Mesendoderm (in vitro differentiated cells): ENCODE results near the gene SOHLH1.

Experiments
- DNase-seq: peaks from one replicate; pipeline ENCODE4 v3.0.0; 2013
- H2AK5ac ChIP-seq: 2 replicates; pipeline ENCODE4 v1.6.1; 2013; ENCODE audit warnings: low read length, inconsistent platforms
- H2BK120ac ChIP-seq: 2 replicates; pipeline ENCODE4 v1.6.1; 2013; ENCODE audit warnings: low read depth, mild to moderate bottlenecking, low read length, moderate library complexity, mixed read lengths
- H2BK15ac ChIP-seq: replicated peaks from 2 replicates; pipeline ENCODE4 v1.6.1; 2013; ENCODE audit warnings: low read depth, mild to moderate bottlenecking, moderate library complexity
- H2BK5ac ChIP-seq: 2 replicates; pipeline ENCODE4 v1.6.1; 2013; ENCODE audit warnings: low read length, inconsistent platforms
- H3K18ac ChIP-seq: 2 replicates; pipeline ENCODE4 v1.6.1; 2013; ENCODE audit warnings: mild to moderate bottlenecking, low read length, mixed read lengths
- H3K23ac ChIP-seq: one replicate; pipeline ENCODE4 v1.6.1; 2013; ENCODE audit warnings: low read length
- H3K27ac ChIP-seq: 2 replicates; pipeline ENCODE4 v1.5.1; 2013; ENCODE audit warnings: low read depth, mild to moderate bottlenecking, inconsistent platforms, low read length, moderate library complexity
- H3K27me3 ChIP-seq: 2 replicates; pipeline ENCODE4 v1.6.1; 2013; ENCODE audit warnings: low read length, control low read depth, mild to moderate bottlenecking, inconsistent platforms; ENCODE audit not compliant: insufficient read depth, poor library complexity
- H3K36me3 ChIP-seq: 2 replicates; pipeline ENCODE4 v1.6.1; 2013; ENCODE audit warnings: low read length, inconsistent platforms; ENCODE audit not compliant: control insufficient read depth, insufficient read depth
- H3K4ac ChIP-seq: one replicate; pipeline ENCODE4 v1.6.1; 2013; ENCODE audit warnings: low read depth, mild to moderate bottlenecking, low read length, moderate library complexity
- H3K4me1 ChIP-seq: 2 replicates; pipeline ENCODE4 v1.6.1; 2013; ENCODE audit warnings: low read depth, low read length, inconsistent platforms; ENCODE audit not compliant: control insufficient read depth
- H3K4me2 ChIP-seq: 2 replicates; pipeline ENCODE4 v1.6.1; 2013; ENCODE audit warnings: low read length
- H3K4me3 ChIP-seq: 2 replicates; pipeline ENCODE4 v1.5.1; 2013; ENCODE audit warnings: mild to moderate bottlenecking, low read length
- H3K56ac ChIP-seq: one replicate; pipeline ENCODE4 v1.6.1; 2013; ENCODE audit warnings: low read length
- H3K79me1 ChIP-seq: 2 replicates; pipeline ENCODE4 v1.6.1; 2013; ENCODE audit warnings: low read length, inconsistent platforms
- H3K79me2 ChIP-seq: 2 replicates; pipeline ENCODE4 v1.6.1; 2013; ENCODE audit warnings: mild to moderate bottlenecking, low read length; ENCODE audit not compliant: control insufficient read depth, insufficient read depth
- H3K9ac ChIP-seq: 2 replicates; pipeline ENCODE4 v1.6.1; 2013; ENCODE audit warnings: low read length, inconsistent platforms
- H4K5ac ChIP-seq: one replicate; pipeline ENCODE4 v1.6.1; 2013; ENCODE audit warnings: low read length
- H4K8ac ChIP-seq: one replicate; pipeline ENCODE4 v1.6.1; 2013; ENCODE audit warnings: low read depth, mild to moderate bottlenecking, control low read depth, low read length, moderate library complexity
- WGBS: extraction: QIAGEN DNeasy Blood & Tissue Kit; methylation state at CpG from one replicate; pipeline ENCODE4 v1.1.7; 2013; ENCODE audit warnings: low lambda C conversion rate, missing lambda C conversion rate; ENCODE audit not compliant: insufficient coverage; ENCODE audit errors: extremely low coverage; 5-methylcytosine and 5-hydroxymethylcytosine counted together

Gene SOHLH1

DNA sequence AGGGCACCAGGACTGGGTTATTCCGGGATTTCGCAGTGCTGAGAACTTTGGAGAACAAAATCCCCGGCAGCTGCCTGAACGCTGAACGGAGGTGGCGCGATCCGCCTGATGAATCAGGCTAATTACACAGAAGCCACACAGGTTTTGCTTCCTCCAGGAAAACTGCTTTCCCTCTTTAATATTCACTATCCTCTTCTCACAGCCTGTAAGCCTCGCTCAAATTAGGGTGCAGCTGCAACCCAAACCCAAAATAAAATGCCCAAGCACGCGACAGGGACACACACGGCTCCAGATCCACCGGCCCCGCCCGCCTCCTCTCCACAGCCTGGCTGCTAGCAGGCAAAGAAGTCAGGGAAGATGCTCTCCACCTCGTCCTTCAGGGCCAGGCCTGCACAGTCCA is 6.0 kb downstream of the SOHLH1 start:
- H3K27ac ChIP-seq: no peak overlapping the region
- no peak overlapping the region for H3K18ac ChIP-seq
- no peaks in the 10 kb centered on the region for H3K79me2 ChIP-seq
- H3K36me3 ChIP-seq: no peaks in the 10 kb centered on the region
- H3K4ac ChIP-seq: no peak overlapping the region
- no peaks in the 10 kb centered on the region for H3K4me1 ChIP-seq
- no peak overlapping the region for H3K23ac ChIP-seq
- H3K56ac ChIP-seq: no peak overlapping the region
- no peak overlapping the region for H3K4me3 ChIP-seq
- WGBS: no CpG with 5 or more reads among the region's 16 CpGs
- H2BK5ac ChIP-seq: no peak overlapping the region
- no peak overlapping the region for H4K8ac ChIP-seq
- no peak overlapping the region for H2AK5ac ChIP-seq
- H3K4me2 ChIP-seq: no peak overlapping the region
- no peak overlapping the region for H3K9ac ChIP-seq
- H4K5ac ChIP-seq: no peak overlapping the region
- no peaks in the 10 kb centered on the region for H3K27me3 ChIP-seq
- H3K79me1 ChIP-seq: no peaks in the 10 kb centered on the region
- no peak overlapping the region for H2BK120ac ChIP-seq
- DNase-seq: no peak
- no peak overlapping the region for H2BK15ac ChIP-seq

DNA sequence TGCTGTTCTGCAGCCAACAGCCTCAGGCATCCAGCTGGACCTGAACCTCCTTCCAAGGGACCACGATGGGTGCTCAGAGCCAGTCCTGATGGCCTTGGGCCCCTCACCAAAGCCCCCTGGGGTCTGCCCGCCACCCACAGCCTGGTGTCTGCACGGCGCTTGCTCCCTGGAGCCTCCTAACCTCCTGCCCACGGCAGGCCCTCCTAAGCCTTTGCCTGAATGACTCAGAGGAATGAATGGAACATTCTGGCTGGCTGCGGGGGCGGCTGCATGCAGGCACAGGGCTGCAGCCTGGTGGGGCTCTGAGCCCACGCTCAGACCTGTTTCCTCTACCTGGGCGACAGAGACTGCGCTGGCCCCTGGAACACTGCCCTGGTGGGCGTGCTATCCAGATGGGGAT is 6.9 kb downstream of the SOHLH1 start:
- Histone ChIP-seq H3K18ac (no peak overlapping the region), H3K9ac (no peak overlapping the region), H3K36me3 (no peaks in the 10 kb centered on the region), H3K79me2 (no peaks in the 10 kb centered on the region), H2BK15ac (no peak overlapping the region), H2BK5ac (no peak overlapping the region), H3K27ac (no peak overlapping the region), H3K79me1 (no peaks in the 10 kb centered on the region), H4K5ac (no peak overlapping the region), H3K27me3 (no peaks in the 10 kb centered on the region), H3K23ac (no peak overlapping the region), H3K4me3 (no peak overlapping the region), H2BK120ac (no peak overlapping the region), H3K4ac (no peak overlapping the region), H3K4me2 (no peak overlapping the region), H3K4me1 (no peaks in the 10 kb centered on the region), H2AK5ac (no peak overlapping the region), H4K8ac (no peak overlapping the region), H3K56ac (no peak overlapping the region)
- WGBS: no CpG with 5 or more reads among the region's 11 CpGs
- no peak for DNase-seq

DNA sequence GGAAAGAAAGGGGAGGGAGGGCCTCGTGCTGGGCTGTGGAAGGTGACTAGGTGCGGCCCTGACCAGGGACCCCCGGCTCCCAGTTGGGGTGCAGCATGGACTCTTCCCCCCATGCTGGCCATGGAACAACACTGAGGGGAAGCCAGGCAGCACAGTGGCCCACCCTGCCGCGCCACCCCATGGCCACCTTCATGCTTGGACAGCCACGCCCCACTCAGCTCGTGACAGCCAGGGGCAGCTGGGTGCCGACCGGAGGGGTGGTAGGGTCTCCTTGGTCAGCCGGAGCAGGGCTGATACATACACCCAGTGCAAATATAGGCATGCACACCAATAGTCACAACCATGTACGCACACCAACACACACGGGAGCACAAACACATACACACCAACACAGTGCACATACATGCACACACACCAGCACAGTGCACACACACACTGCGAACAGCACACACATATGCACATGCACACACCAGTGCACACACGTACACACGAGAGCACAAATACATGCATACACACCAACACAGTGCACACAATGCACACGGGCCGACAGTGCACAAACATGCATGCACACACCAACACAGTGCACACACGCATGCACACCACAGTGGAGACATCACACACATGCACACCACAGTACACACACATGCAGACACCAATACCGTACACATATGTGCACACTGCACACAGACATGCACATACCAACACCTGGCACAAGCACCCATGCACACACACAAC is 8.3 kb downstream of the SOHLH1 start:
- Histone ChIP-seq H4K5ac (no peak overlapping the region), H3K23ac (no peak overlapping the region), H3K27ac (no peak overlapping the region), H3K4me3 (no peak overlapping the region), H2BK5ac (no peak overlapping the region), H3K79me1 (no peaks in the 10 kb centered on the region), H3K4me2 (no peak overlapping the region), H2AK5ac (no peak overlapping the region), H3K79me2 (no peaks in the 10 kb centered on the region), H3K4me1 (no peaks in the 10 kb centered on the region), H2BK120ac (no peak overlapping the region), H3K9ac (no peak overlapping the region), H2BK15ac (no peak overlapping the region), H3K36me3 (no peaks in the 10 kb centered on the region), H3K4ac (no peak overlapping the region), H3K27me3 (no peaks in the 10 kb centered on the region), H4K8ac (no peak overlapping the region), H3K56ac (no peak overlapping the region), H3K18ac (no peak overlapping the region)
- WGBS: no CpG with 5 or more reads among the region's 19 CpGs
- no peak for DNase-seq

DNA sequence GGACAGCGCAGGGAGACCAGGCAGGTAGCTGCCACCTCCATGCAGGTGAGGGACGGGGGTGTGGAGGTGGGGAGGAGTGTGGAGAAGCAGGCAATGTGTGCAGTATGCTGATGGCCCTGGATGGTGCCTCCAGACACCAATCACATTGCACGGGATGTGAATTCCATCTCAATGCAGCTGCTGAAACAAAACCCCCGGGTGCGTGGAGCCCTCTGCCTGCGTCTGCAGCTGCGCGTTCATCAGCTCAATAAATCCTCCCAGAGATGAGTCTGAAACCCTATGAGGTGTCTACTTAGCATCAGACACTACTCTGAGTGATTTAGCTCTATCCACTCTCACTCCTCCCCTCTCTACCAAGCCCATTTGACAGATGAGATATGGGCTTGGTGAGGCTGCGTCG is 10.3 kb downstream of the SOHLH1 start:
- Histone ChIP-seq H3K56ac (no peak overlapping the region), H3K4me1 (no peaks in the 10 kb centered on the region), H2BK5ac (no peak overlapping the region), H3K4me2 (no peak overlapping the region), H2AK5ac (no peak overlapping the region), H4K8ac (no peak overlapping the region), H3K27ac (no peak overlapping the region), H3K4ac (no peak overlapping the region), H3K36me3 (no peaks in the 10 kb centered on the region), H3K79me1 (no peaks in the 10 kb centered on the region), H3K4me3 (no peak overlapping the region), H4K5ac (no peak overlapping the region), H2BK120ac (no peak overlapping the region), H2BK15ac (no peak overlapping the region), H3K18ac (no peak overlapping the region), H3K23ac (no peak overlapping the region), H3K79me2 (no peaks in the 10 kb centered on the region), H3K27me3 (no peaks in the 10 kb centered on the region), H3K9ac (no peak overlapping the region)
- DNase-seq: no peak
- WGBS: no CpG with 5 or more reads among the region's 10 CpGs

DNA sequence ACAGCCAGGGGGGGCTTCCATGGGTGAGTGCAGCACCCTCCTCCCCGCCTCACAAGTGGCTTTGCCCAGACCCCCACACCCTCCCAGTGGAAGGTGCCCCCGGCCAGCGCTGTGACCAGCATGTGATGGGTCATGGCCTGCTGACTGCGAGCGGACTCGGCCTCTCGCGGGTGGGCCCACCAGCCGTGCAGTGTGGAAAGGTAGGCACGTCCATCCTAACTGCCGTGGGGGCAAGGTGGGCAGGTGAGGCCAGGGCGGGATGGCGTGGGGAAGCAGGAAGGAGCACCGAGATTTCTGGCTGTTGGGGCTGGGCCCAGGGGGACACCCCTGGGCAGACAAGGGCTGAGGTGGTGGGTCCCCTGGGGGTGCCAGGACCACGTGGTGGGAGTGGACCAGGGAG is 12.1 kb downstream of the SOHLH1 start:
- no peak overlapping the region for H2BK15ac ChIP-seq
- H3K36me3 ChIP-seq: no peaks in the 10 kb centered on the region
- H3K56ac ChIP-seq: no peak overlapping the region
- no peaks in the 10 kb centered on the region for H3K79me1 ChIP-seq
- no peaks in the 10 kb centered on the region for H3K79me2 ChIP-seq
- DNase-seq: no peak
- H4K8ac ChIP-seq: no peak overlapping the region
- H3K18ac ChIP-seq: no peak overlapping the region
- no peaks in the 10 kb centered on the region for H3K27me3 ChIP-seq
- H3K4me3 ChIP-seq: no peak overlapping the region
- H2BK5ac ChIP-seq: no peak overlapping the region
- no peak overlapping the region for H3K27ac ChIP-seq
- H3K4me1 ChIP-seq: no peaks in the 10 kb centered on the region
- no CpG with 5 or more reads among the region's 15 CpGs for WGBS
- no peak overlapping the region for H3K4ac ChIP-seq
- H4K5ac ChIP-seq: no peak overlapping the region
- H2BK120ac ChIP-seq: no peak overlapping the region
- H2AK5ac ChIP-seq: no peak overlapping the region
- H3K23ac ChIP-seq: no peak overlapping the region
- no peak overlapping the region for H3K9ac ChIP-seq
- H3K4me2 ChIP-seq: no peak overlapping the region

DNA sequence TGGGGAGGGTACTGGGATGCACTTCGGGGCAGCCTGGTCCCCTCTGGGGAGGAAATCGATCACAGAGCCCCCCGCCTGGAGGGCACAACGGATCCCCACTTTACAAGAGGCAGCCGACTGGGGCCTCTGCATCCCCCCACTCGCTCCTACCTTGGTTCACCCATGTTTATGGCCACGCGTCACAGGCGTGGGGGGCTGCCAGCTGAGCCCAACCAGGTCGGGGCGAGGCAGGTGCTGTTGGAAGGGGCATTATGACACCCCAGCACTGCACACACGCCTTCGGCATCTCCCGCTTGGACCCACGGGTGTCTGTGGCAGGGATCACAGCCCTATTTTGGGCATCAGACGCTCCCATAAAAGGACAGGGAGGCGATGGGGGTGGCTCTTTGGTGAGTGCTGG is 14.6 kb downstream of the SOHLH1 start:
- Histone ChIP-seq H3K4me3 (no peak overlapping the region), H2BK15ac (no peak overlapping the region), H3K79me2 (no peaks in the 10 kb centered on the region), H2BK120ac (no peak overlapping the region), H2AK5ac (no peak overlapping the region), H2BK5ac (no peak overlapping the region), H3K4ac (no peak overlapping the region), H3K9ac (no peak overlapping the region), H4K8ac (no peak overlapping the region), H3K23ac (no peak overlapping the region), H4K5ac (no peak overlapping the region), H3K4me1 (no peaks in the 10 kb centered on the region), H3K36me3 (no peaks in the 10 kb centered on the region), H3K18ac (no peak overlapping the region), H3K4me2 (no peak overlapping the region), H3K56ac (no peak overlapping the region), H3K27me3 (no peaks in the 10 kb centered on the region), H3K79me1 (no peaks in the 10 kb centered on the region), H3K27ac (no peak overlapping the region)
- no CpG with 5 or more reads among the region's 17 CpGs for WGBS
- no peak for DNase-seq
